Gastrocnemius medialis (tissue), 4 donors: ENCODE results near the gene L3MBTL2. TPM values are rescaled to one million over a fixed set of nuclear protein-coding genes. Genes with fewer than 3 reads are reported as not detected.

Experiments used
- ATAC-seq, 2 donors: fragments of 150-250 bp; one replicate each; pipeline ENCODE4 v1.9.1; 2016
- DNase-seq, 2 donors: peaks; one replicate each; pipeline ENCODE4 v3.0.0-alpha.2; 2019
- H3K27ac ChIP-seq, 4 donors: fragments of 200-600 bp; sonication (generic); 1 replicate in 1 of 4; 2 replicates in 3 of 4; pipeline ENCODE4 v1.5.1; 2016 to 2018; ENCODE audit warnings: mild to moderate bottlenecking in 2 of 4, moderate library complexity in 1 of 4
- H3K27me3 ChIP-seq, 3 donors: fragments of 200-600 bp; sonication (generic) in 2 of 3; 1 replicate in 1 of 3; 2 replicates in 2 of 3; pipeline versions ENCODE4 v1.5.1 to v1.6.0; 2016 to 2019; ENCODE audit warnings: mild to moderate bottlenecking in 1 of 3, moderate library complexity in 1 of 3
- H3K36me3 ChIP-seq, 2 donors: fragments of 200-600 bp; sonication (generic) in 1 of 2; one replicate each; pipeline ENCODE4 v1.5.1; 2017 to 2018
- H3K4me1 ChIP-seq, 2 donors: fragments of 200-600 bp; sonication (generic) in 1 of 2; one replicate each; pipeline ENCODE4 v1.5.1; 2016 to 2017; ENCODE audit warnings: mild to moderate bottlenecking in 2 of 2
- H3K4me3 ChIP-seq, 4 donors: fragments of 200-600 bp; sonication (generic) in 3 of 4; 1 replicate in 1 of 4; 2 replicates in 3 of 4; pipeline ENCODE4 v1.5.1; 2016 to 2019; ENCODE audit warnings: mild to moderate bottlenecking in 2 of 4
- H3K9me3 ChIP-seq, 3 donors: fragments of 200-600 bp; sonication (generic) in 2 of 3; 1 replicate in 1 of 3; 2 replicates in 2 of 3; pipeline ENCODE4 v1.5.1; 2016 to 2019
- POLR2A ChIP-seq, 2 donors: fragments of 450-650 bp; IDR thresholded peaks; one replicate each; pipeline ENCODE4 v1.6.1; 2017; ENCODE audit warnings: antibody characterized with exemption in 2 of 2, mild to moderate bottlenecking in 2 of 2, moderate library complexity in 2 of 2
- in situ Hi-C, 4 donors: fragments of 200-750 bp; cut with MboI; loops; one replicate each; pipeline versions ENCODE4 v1.15.0 to v1.8.0; 2017; ENCODE audit warnings: low sequenced_read_pairs in 4 of 4
- intact Hi-C: fragments of 100-400 bp; cut with DNase I; formaldehyde crosslinking; loops from one replicate; pipeline ENCODE4 v1.15.1; 2023; ENCODE audit warnings: low total_unique reads
- total RNA-seq, 4 donors: library from RNA; depleted of rRNA; stranded (reverse); fragments of >200 nt; gene quantifications; one replicate each; pipeline versions ENCODE4 v1.1.0 to v1.2.3, GENCODE V29; 2016
- TF ChIP-seq, protein P1 (sequence below), 5 experiments: fragments of 450-650 bp in 3 of 5; fragments of 200-600 bp in 2 of 5; sonication (generic) in 2 of 5; IDR thresholded peaks in 4 of 5; conservative IDR thresholded peaks in 1 of 5; 1 replicate in 4 of 5; 2 replicates in 1 of 5; pipeline ENCODE4 v1.5.1; 2016 to 2019; ENCODE audit warnings: antibody characterized with exemption in 5 of 5, mild to moderate bottlenecking in 3 of 5, moderate library complexity in 3 of 5

L3MBTL2 gene
- total RNA-seq, 4 donors from 2014 or later: 4.8 to 14.4 (median 12.4) TPM

DNA sequence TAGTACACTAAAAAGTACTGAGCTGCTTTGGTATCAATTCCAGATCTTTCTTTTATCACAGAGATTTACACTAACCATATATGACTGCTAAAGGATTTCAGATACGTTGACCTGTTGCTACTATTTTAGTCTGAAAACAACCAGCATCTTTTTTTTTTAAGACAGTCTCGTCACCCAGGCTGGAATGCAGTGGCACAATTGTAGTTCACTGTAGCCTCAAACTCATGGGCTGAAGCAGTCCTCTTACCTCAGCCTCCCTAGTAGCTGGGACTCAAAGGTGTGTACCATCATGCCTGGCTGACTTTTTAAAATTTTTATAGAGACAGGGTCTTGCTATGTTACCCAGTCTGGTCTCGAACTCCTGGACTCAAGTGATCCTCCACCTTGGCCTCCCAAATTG, 24.2 kb upstream of the L3MBTL2 start:
- no peaks in the 10 kb centered on the region for H3K27me3 ChIP-seq
- peak overlapping the region in 3 of 4 donors; percentile 64 to 72 (median 70) for H3K27ac ChIP-seq
- peaks cover 0 to 33% of the 10 kb centered on the region in 2 donors for H3K36me3 ChIP-seq
- in situ Hi-C loops: no loop called here
- ATAC-seq (no peak), DNase-seq (no peak)
- H3K4me1 ChIP-seq: peaks cover 35% of the 10 kb centered on the region in 2 donors
- intact Hi-C loops: loop anchor here (5.0 kb wide), 2 partner anchors 89 to 229 kb away; partner anchors contain the start of genes EP300 and RBX1
- H3K9me3 ChIP-seq: no peaks in the 10 kb centered on the region
- TF ChIP-seq POLR2A (IDR thresholded peaks at IDR 0.05): no peak
- TF ChIP-seq, protein P1, sequence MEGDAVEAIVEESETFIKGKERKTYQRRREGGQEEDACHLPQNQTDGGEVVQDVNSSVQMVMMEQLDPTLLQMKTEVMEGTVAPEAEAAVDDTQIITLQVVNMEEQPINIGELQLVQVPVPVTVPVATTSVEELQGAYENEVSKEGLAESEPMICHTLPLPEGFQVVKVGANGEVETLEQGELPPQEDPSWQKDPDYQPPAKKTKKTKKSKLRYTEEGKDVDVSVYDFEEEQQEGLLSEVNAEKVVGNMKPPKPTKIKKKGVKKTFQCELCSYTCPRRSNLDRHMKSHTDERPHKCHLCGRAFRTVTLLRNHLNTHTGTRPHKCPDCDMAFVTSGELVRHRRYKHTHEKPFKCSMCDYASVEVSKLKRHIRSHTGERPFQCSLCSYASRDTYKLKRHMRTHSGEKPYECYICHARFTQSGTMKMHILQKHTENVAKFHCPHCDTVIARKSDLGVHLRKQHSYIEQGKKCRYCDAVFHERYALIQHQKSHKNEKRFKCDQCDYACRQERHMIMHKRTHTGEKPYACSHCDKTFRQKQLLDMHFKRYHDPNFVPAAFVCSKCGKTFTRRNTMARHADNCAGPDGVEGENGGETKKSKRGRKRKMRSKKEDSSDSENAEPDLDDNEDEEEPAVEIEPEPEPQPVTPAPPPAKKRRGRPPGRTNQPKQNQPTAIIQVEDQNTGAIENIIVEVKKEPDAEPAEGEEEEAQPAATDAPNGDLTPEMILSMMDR (IDR thresholded peaks at IDR 0.05 in 4 of 5, conservative IDR thresholded peaks at IDR 0.05 in 1 of 5): no peak
- H3K4me3 ChIP-seq: no peak overlapping the region

DNA sequence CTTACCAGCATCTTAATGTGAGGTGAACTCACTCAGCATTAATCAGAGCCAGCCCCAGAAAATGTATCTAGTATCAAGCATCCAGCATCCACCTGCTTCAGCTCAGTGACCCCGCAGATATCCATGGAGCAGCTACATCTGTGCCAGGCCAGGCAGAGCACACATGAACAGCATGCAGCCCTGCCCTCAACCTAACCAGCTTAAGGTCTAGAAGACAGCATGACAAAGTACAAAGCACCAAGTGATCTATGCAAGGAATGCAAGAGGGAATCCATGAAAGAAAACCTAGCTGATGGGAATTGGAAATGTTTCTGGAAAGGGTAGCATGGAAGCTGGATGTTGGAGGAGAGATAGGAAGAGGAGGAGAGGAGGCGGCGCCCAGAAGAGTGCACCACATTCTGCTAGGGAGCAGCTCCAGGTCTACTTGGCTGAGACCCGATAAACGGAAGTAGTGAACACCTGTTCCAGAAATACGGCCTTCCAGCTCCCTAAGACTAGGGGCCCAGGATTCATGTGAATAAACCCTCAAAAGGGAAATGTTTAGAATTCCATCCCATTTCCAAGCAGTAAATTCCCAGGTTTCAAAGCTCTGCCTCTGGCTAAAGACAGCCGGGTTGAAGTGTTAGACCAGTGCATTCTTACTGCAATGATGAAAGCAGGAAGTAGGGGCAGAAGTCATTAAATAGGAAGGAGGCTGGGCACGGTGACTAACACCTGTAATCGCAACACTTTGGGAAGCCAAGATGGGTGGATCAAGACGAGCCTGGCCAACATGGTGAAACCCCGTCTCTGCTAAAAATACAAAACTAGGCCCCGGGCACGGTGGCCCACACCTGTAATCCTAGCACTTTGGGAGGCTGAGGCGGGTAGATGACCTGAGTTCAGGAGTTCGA, 23.5 kb upstream of the L3MBTL2 start:
- H3K27ac ChIP-seq: peak overlapping the region; percentile 18 to 72 (median 67)
- H3K27me3 ChIP-seq: no peaks in the 10 kb centered on the region
- intact Hi-C loops: loop anchor here (5.0 kb wide), 2 partner anchors 89 to 229 kb away; partner anchors contain the start of genes EP300 and RBX1
- in situ Hi-C loops: no loop called here
- TF ChIP-seq POLR2A (IDR thresholded peaks at IDR 0.05): no peak
- TF ChIP-seq, protein P1 (IDR thresholded peaks at IDR 0.05 in 4 of 5, conservative IDR thresholded peaks at IDR 0.05 in 1 of 5): no peak
- peak; percentile 45 to 72 for ATAC-seq
- H3K36me3 ChIP-seq: peaks cover 0 to 26% of the 10 kb centered on the region in 2 donors
- peak in 1 of 2 donors; percentile 68 for DNase-seq
- no peaks in the 10 kb centered on the region for H3K9me3 ChIP-seq
- H3K4me1 ChIP-seq: peaks cover 35% of the 10 kb centered on the region in 2 donors
- no peak overlapping the region for H3K4me3 ChIP-seq

DNA sequence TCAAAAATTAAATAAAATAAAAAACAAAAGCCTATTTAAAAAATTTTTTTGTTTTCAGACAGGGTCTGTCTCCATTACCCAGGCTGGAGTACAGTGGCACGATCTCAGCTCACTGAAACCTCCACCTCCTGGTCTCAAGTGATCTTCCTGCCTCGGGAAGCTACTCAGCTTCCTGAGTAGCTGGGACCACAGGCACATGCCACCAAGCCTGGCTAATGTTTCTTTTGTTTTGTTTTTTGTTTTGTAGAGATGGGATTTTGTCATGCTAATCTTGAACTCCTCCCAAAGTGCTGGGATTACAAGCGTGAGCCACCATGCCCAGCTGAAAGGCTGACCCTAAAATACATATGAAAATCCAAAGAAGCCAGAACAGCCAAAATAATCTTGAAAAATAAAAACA, 20.4 kb upstream of the L3MBTL2 start:
- Histone ChIP-seq H3K4me1 (peaks cover 11 to 22% of the 10 kb centered on the region in 2 donors), H3K36me3 (no peaks in the 10 kb centered on the region), H3K4me3 (no peak overlapping the region), H3K27me3 (no peaks in the 10 kb centered on the region), H3K9me3 (no peaks in the 10 kb centered on the region), H3K27ac (no peak overlapping the region)
- TF ChIP-seq POLR2A (IDR thresholded peaks at IDR 0.05): no peak
- TF ChIP-seq, protein P1 (IDR thresholded peaks at IDR 0.05 in 4 of 5, conservative IDR thresholded peaks at IDR 0.05 in 1 of 5): no peak
- ATAC-seq: no peak
- in situ Hi-C loops (no loop called here), intact Hi-C loops (loop anchor here (5.0 kb wide), 2 partner anchors 92 to 232 kb away; partner anchors contain the start of genes EP300 and RBX1)
- DNase-seq: no peak

DNA sequence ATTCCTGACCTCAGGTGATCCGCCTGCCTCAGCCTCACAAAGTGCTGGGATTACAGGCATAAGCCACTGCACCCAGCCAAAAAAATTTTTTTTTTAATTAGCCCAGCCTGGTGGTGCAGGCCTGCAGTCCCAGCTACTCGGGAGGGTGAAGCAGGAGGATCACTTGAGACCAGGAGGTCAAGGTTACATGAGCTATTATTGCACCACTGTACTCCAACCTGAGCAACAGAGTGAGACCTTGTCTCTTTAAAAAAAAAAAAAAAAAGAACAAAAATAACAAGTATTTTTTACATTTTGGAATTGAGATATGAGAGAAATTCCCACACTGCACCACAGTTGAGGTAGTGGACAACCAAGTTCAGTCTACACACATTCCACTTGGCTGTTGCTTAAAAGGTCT, 13.6 kb upstream of the L3MBTL2 start:
- no peak overlapping the region for H3K4me3 ChIP-seq
- ATAC-seq (no peak), DNase-seq (no peak)
- H3K27ac ChIP-seq: no peak overlapping the region
- in situ Hi-C loops: no loop called here
- intact Hi-C loops: no loop called here
- H3K36me3 ChIP-seq: no peaks in the 10 kb centered on the region
- no peaks in the 10 kb centered on the region for H3K9me3 ChIP-seq
- TF ChIP-seq, protein P1 (IDR thresholded peaks at IDR 0.05 in 4 of 5, conservative IDR thresholded peaks at IDR 0.05 in 1 of 5): no peak
- no peak for TF ChIP-seq POLR2A (IDR thresholded peaks at IDR 0.05)
- no peaks in the 10 kb centered on the region for H3K4me1 ChIP-seq
- no peaks in the 10 kb centered on the region for H3K27me3 ChIP-seq
